Measurements from ENCODE around the gene TNPO3. TPM values are rescaled to one million over a fixed set of nuclear protein-coding genes. Genes with fewer than 3 reads are reported as not detected.

The TNPO3 gene
- total RNA-seq, 2 experiments from 2014 or later: 17.1 to 18.7 TPM

DNA sequence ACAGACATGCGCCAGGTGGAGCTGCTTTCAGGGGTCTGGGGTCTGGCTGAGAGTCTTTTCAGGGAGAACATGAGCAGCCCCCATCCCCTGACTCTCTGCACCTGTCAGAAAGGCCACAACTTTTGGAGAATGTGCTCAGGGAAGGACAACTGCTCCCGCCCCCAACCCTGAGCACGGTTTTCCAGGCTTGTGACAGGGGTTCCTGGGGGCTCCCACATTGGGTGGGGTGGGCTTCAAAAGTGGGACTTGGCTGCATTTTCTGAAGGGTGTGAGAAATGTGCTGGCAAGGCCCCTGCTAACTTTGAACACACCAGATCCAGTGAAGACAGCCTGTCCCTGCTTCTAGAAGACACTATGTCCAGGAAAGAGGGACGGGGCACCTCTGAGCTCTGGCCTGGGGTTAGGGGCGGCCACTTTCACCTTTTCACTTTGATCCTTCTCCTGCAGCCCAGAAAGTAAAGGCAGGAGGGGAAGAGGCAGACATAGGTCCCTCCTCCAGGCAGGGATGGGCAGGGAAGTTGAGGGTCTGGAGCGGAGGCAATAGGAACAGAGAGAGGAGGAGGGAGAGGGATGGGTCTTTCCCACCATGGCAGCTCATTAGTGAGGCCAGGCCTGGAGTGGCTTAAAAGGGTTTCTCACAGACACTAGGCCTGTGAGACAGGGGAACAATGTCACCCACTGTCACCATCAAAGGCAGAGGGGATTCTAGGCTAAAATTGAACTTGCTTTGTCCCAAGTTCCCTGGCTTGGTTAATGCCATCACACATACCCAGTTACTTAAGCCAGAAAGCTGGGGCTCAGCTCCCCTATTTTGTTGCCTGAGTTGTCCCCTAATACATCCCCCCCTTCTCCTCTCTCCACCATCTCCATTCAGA, 145.9 kb downstream of the TNPO3 start:
- no peak overlapping the region for H3K27ac Mint-ChIP-seq
- ChIA-PET POLR2A (no interaction called here), CTCF (no interaction called here)
- TF ChIP-seq, protein P1, sequence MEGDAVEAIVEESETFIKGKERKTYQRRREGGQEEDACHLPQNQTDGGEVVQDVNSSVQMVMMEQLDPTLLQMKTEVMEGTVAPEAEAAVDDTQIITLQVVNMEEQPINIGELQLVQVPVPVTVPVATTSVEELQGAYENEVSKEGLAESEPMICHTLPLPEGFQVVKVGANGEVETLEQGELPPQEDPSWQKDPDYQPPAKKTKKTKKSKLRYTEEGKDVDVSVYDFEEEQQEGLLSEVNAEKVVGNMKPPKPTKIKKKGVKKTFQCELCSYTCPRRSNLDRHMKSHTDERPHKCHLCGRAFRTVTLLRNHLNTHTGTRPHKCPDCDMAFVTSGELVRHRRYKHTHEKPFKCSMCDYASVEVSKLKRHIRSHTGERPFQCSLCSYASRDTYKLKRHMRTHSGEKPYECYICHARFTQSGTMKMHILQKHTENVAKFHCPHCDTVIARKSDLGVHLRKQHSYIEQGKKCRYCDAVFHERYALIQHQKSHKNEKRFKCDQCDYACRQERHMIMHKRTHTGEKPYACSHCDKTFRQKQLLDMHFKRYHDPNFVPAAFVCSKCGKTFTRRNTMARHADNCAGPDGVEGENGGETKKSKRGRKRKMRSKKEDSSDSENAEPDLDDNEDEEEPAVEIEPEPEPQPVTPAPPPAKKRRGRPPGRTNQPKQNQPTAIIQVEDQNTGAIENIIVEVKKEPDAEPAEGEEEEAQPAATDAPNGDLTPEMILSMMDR (IDR thresholded peaks at IDR 0.05): no peak
- H3K9me3 Mint-ChIP-seq: no peaks in the 10 kb centered on the region
- no peaks in the 10 kb centered on the region for H3K36me3 Mint-ChIP-seq (ENCODE audit: low read depth)
- no peaks in the 10 kb centered on the region for H3K36me3 ChIP-seq (ENCODE audit: insufficient read depth, low read length)
- peaks cover 7% of the 10 kb centered on the region for H3K4me1 ChIP-seq (ENCODE audit: insufficient read depth, low read length)
- H3K27me3 Mint-ChIP-seq: peaks cover 71% of the 10 kb centered on the region
- H3K4me3 Mint-ChIP-seq: no peak overlapping the region
- H3K4me3 ChIP-seq (ENCODE audit: low read length): no peak overlapping the region
- peaks cover under 1% of the 10 kb centered on the region for H3K4me1 Mint-ChIP-seq (ENCODE audit: low read depth)
- no peak for ATAC-seq (ENCODE audit: poor library complexity)
- H3K27ac ChIP-seq (ENCODE audit: low read depth in 1 of 2, low read length in 2 of 2): no peak overlapping the region
- peaks cover 0 to 4% of the 10 kb centered on the region in 2 experiments for H3K9me3 ChIP-seq (ENCODE audit: control insufficient read depth in 1 of 2, insufficient read depth in 1 of 2, low read length in 2 of 2)
- intact Hi-C loops (cut with DNase I, micrococcal nuclease): no loop called here
- peaks cover 22 to 25% of the 10 kb centered on the region in 2 experiments for H3K27me3 ChIP-seq (ENCODE audit: control insufficient read depth in 1 of 2, insufficient read depth in 2 of 2, low read length in 2 of 2)
- no peak for DNase-seq

DNA sequence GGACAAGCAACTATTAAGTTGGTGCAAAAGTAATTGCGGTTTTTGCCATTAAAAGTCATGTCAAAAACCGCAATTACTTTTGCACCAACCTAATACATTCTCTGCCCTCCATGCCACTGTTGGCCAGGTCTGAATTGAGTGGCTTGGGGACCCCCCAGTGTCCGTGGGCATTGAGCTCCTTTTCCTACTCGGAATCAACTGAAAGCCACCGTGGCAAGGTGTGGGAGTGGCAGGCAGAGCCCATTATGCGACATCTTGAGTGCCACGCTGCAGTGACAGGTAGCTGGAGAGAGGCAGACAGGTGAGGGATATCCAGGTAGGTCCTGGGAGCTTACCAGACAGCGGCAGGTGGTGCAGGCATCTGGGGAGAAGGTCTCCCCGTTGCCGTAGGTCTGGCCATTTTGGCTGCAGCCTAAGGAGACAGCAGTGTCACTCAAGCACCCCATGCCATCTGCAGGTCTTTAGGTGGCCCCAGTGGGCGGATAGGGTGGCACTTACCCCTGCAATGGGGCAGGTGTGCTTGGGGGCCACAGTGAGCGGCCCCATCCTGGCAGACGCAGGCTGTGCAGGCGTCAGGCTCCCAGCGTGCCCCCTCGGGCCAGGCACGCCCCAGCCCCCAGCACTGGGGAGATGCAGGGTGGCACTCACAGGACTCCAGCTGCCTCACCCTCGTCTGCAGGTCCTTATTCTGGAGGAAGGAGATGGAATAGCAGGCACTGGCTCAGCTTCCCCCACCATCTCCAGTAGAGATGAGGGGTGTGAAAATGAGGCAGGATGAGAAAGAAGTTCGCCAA, 147.9 kb downstream of the TNPO3 start:
- ChIA-PET CTCF (no interaction called here), POLR2A (no interaction called here)
- no peak overlapping the region for H3K27ac Mint-ChIP-seq
- TF ChIP-seq, protein P1 (IDR thresholded peaks at IDR 0.05): no peak
- H3K4me3 Mint-ChIP-seq: no peak overlapping the region
- Histone ChIP-seq H3K36me3 (ENCODE audit: insufficient read depth, low read length) (no peaks in the 10 kb centered on the region), H3K27me3 (ENCODE audit: control insufficient read depth in 1 of 2, insufficient read depth in 2 of 2, low read length in 2 of 2) (peaks cover 19 to 21% of the 10 kb centered on the region in 2 experiments), H3K9me3 (ENCODE audit: control insufficient read depth in 1 of 2, insufficient read depth in 1 of 2, low read length in 2 of 2) (peaks cover 0 to 4% of the 10 kb centered on the region in 2 experiments), H3K27ac (ENCODE audit: low read depth in 1 of 2, low read length in 2 of 2) (no peak overlapping the region), H3K4me1 (ENCODE audit: insufficient read depth, low read length) (peaks cover 7% of the 10 kb centered on the region), H3K4me3 (ENCODE audit: low read length) (no peak overlapping the region)
- H3K36me3 Mint-ChIP-seq (ENCODE audit: low read depth): no peaks in the 10 kb centered on the region
- H3K4me1 Mint-ChIP-seq (ENCODE audit: low read depth): no peaks in the 10 kb centered on the region
- ATAC-seq (ENCODE audit: poor library complexity) (no peak), DNase-seq (peak in 1 of 14 experiments; percentile 3)
- H3K9me3 Mint-ChIP-seq: no peaks in the 10 kb centered on the region
- peaks cover 70% of the 10 kb centered on the region for H3K27me3 Mint-ChIP-seq
- intact Hi-C loops (cut with DNase I, micrococcal nuclease): no loop called here

GRCh38 chr7:128906001-128906765, 148.7 kb downstream of the TNPO3 start:
- H3K27me3 ChIP-seq (ENCODE audit: control insufficient read depth in 1 of 2, insufficient read depth in 2 of 2, low read length in 2 of 2): peaks cover 16% of the 10 kb centered on the region in 2 experiments
- DNase-seq (peak in 1 of 14 experiments; percentile 3), ATAC-seq (ENCODE audit: poor library complexity) (no peak)
- H3K27ac ChIP-seq (ENCODE audit: low read depth in 1 of 2, low read length in 2 of 2): no peak overlapping the region
- Mint-ChIP-seq H3K4me1 (ENCODE audit: low read depth) (no peaks in the 10 kb centered on the region), H3K27me3 (peaks cover 67% of the 10 kb centered on the region), H3K36me3 (ENCODE audit: low read depth) (no peaks in the 10 kb centered on the region), H3K9me3 (no peaks in the 10 kb centered on the region), H3K4me3 (no peak overlapping the region), H3K27ac (no peak overlapping the region)
- CTCF ChIA-PET: no interaction called here
- no peak overlapping the region for H3K4me3 ChIP-seq (ENCODE audit: low read length)
- intact Hi-C loops (cut with DNase I, micrococcal nuclease): no loop called here
- TF ChIP-seq, protein P1 (IDR thresholded peaks at IDR 0.05): no peak
- H3K9me3 ChIP-seq (ENCODE audit: control insufficient read depth in 1 of 2, insufficient read depth in 1 of 2, low read length in 2 of 2): peaks cover 0 to 4% of the 10 kb centered on the region in 2 experiments
- H3K36me3 ChIP-seq (ENCODE audit: insufficient read depth, low read length): no peaks in the 10 kb centered on the region
- POLR2A ChIA-PET: no interaction called here
- H3K4me1 ChIP-seq (ENCODE audit: insufficient read depth, low read length): peaks cover 7% of the 10 kb centered on the region

Measured in CD4-positive, alpha-beta T cell (primary cell).